ENCODE results near the gene LRRK1. TPM values are rescaled to one million over a fixed set of nuclear protein-coding genes. Genes with fewer than 3 reads are reported as not detected.

LRRK1 gene
- total and polyA plus RNA-seq, 2 of the 13 experiments (the other 11 are each of a cell fraction or from before 2014, with no cell fraction given): 0.13 to 1.2 TPM

GRCh38 chr15:101091080-101092017, 172.2 kb downstream of the LRRK1 start:
- Histone ChIP-seq H3K36me3 (replicated peaks in 1 of 2; ENCODE audit: control insufficient read depth in 1 of 2, insufficient read depth in 2 of 2, low read length in 2 of 2) (no peaks in the 10 kb centered on the region), H4K20me1 (ENCODE audit: insufficient read depth, low read length) (no peaks in the 10 kb centered on the region), H3K9ac (ENCODE audit: insufficient read depth, low read depth, low read length) (peak overlapping the region; percentile 77), H3K27ac (ENCODE audit: extremely low read length, insufficient read depth, low read length) (peak overlapping the region; percentile 76), H3K27me3 (ENCODE audit: control insufficient read depth in 1 of 2, insufficient read depth in 2 of 2, low read length in 2 of 2) (peaks cover 0 to 4% of the 10 kb centered on the region in 2 experiments; a peak in 1 of 5 replicates), H3K4me1 (ENCODE audit: insufficient read depth, low read length) (peaks cover 62% of the 10 kb centered on the region), H2AFZ (ENCODE audit: low read length) (no peak overlapping the region), H3K79me2 (ENCODE audit: insufficient read depth, low read length) (peaks cover 20% of the 10 kb centered on the region), H3K9me3 (ENCODE audit: low read length) (no peaks in the 10 kb centered on the region), H3K4me3 (replicated peaks in 1 of 3; ENCODE audit: insufficient read depth in 1 of 3, low read depth in 2 of 3, low read length in 3 of 3) (peak overlapping the region; percentile 36 to 81 (median 66); a peak in 5 of 6 replicates), H3K4me2 (ENCODE audit: low read depth, low read length) (peak overlapping the region; percentile 86)
- in situ Hi-C loops (cut with HindIII; ENCODE audit: extremely low pct_ligation_motif_present, low pct_unique_long_range_greater_than_20kb) (loop anchor here (5.0 kb wide), 1 partner anchor 36 kb away; no protein-coding TSS in a partner anchor), intact Hi-C loops (cut with micrococcal nuclease; ENCODE audit: unreplicated experiment) (loop anchor here (1.0 to 5.0 kb wide), 3 partner anchors 22 to 57 kb away; no protein-coding TSS in a partner anchor)
- WGBS (ENCODE audit: low lambda C conversion rate): 1% methylated on average over 14 of the region's 20 CpGs
- ATAC-seq: peak; percentile 79
- POLR2A ChIA-PET: interaction anchor here (1.0 to 3.4 kb wide), 7 partner anchors 10 to 165 kb away, joined by 3 to 36 read pairs (median 3); partner anchors contain the start of gene CHSY1
- FAIRE-seq: peak; percentile 98
- CTCF ChIA-PET (ENCODE audit: low intra/inter-chr PET ratio, low total read pairs): interaction anchor here (5.4 kb wide), 1 partner anchor 166 kb away, joined by 37 read pairs; no protein-coding TSS in a partner anchor
- DNase-seq (ENCODE audit: low spot score): peak; percentile 97
- TSS peak; percentile 79 for BruUV-seq (replicated peaks)
- TF ChIP-seq MEIS1 (CRISPR knock-in tag; IDR thresholded peaks at IDR 0.05; ENCODE audit: borderline replicate concordance) (no peak; the same call in 1 of the 2 replicates), TERF1 (CRISPR knock-in tag; IDR thresholded peaks at IDR 0.05) (no peak), PHF8 (CRISPR knock-in tag; IDR thresholded peaks at IDR 0.05) (peak; percentile 55; the same call in 1 of the 2 replicates), ZNF790 (CRISPR knock-in tag; IDR thresholded peaks at IDR 0.05; ENCODE audit: borderline replicate concordance) (no peak), BORCS8-MEF2B (CRISPR knock-in tag; IDR thresholded peaks at IDR 0.05) (no peak), FOXO4 (CRISPR knock-in tag; conservative IDR thresholded peaks at IDR 0.05) (no peak), ZNF746 (CRISPR knock-in tag; IDR thresholded peaks at IDR 0.05) (peak; percentile 46; the same call in 1 of the 2 replicates), SNAI1 (CRISPR knock-in tag; IDR thresholded peaks at IDR 0.05; ENCODE audit: borderline replicate concordance) (no peak), MED8 (CRISPR knock-in tag; IDR thresholded peaks at IDR 0.05; ENCODE audit: insufficient replicate concordance) (no peak), HMGXB4 (CRISPR knock-in tag; IDR thresholded peaks at IDR 0.05; ENCODE audit: borderline replicate concordance in 1 of 2, low read depth in 1 of 2) (peak in 1 of 2 experiments; percentile 60; a peak in 1 of 4 replicates), KMT2B (CRISPR knock-in tag; IDR thresholded peaks at IDR 0.05) (no peak)
